ENCODE measurements around the gene PTPRB.

Gene PTPRB

GRCh38 chr12:70608184-70608583 is 29.0 kb downstream of the PTPRB start:
- no peak overlapping the region for H3K4me3 ChIP-seq (ENCODE audit: low read depth, low read length)
- H3K4ac ChIP-seq (ENCODE audit: low read depth, low read length) = no peak overlapping the region
- H2AK5ac ChIP-seq (ENCODE audit: low read length) = no peak overlapping the region
- H4K91ac ChIP-seq (ENCODE audit: low read depth, low read length) = no peak overlapping the region
- no peak overlapping the region for H2BK5ac ChIP-seq (ENCODE audit: low read depth, low read length, poor library complexity)
- H4K8ac ChIP-seq (ENCODE audit: low read depth, low read length) = no peak overlapping the region
- no peak overlapping the region for H3K9ac ChIP-seq (ENCODE audit: low read length)
- no peak overlapping the region for H3K14ac ChIP-seq (ENCODE audit: low read length)
- no peak overlapping the region for H2BK12ac ChIP-seq (ENCODE audit: low read length)
- DNase-seq = peak in 1 of 2 donors; percentile 60
- no peaks in the 10 kb centered on the region for H3K79me2 ChIP-seq (ENCODE audit: control insufficient read depth, insufficient read depth, low read length, poor library complexity)
- no peak overlapping the region for H3K4me2 ChIP-seq (ENCODE audit: low read length)
- H3K18ac ChIP-seq (ENCODE audit: low read length) = no peak overlapping the region
- no peak overlapping the region for H2BK120ac ChIP-seq (ENCODE audit: insufficient read depth, low read length, poor library complexity)
- peaks cover 3% of the 10 kb centered on the region for H3K9me3 ChIP-seq (ENCODE audit: insufficient read depth, low read depth, low read length)
- H4K12ac ChIP-seq (ENCODE audit: low read depth, low read length) = no peak overlapping the region
- H3K27me3 ChIP-seq (ENCODE audit: insufficient read depth, low read length) = peaks cover 3% of the 10 kb centered on the region
- no peak overlapping the region for H3K27ac ChIP-seq (ENCODE audit: low read depth, low read length)
- no CpG with 5 or more reads among the region's 1 CpG for WGBS (ENCODE audit: extremely low coverage, insufficient coverage, insufficient read length)
- H3K23ac ChIP-seq (ENCODE audit: low read length) = no peak overlapping the region
- peaks cover 2 to 8% of the 10 kb centered on the region in 2 experiments for H3K4me1 ChIP-seq (ENCODE audit: control insufficient read depth in 1 of 2, insufficient read depth in 2 of 2, low read length in 2 of 2)
- no peak overlapping the region for H2AFZ ChIP-seq (ENCODE audit: insufficient read depth, low read length, poor library complexity)
- H3K79me1 ChIP-seq (ENCODE audit: low read length) = no peaks in the 10 kb centered on the region
- no peaks in the 10 kb centered on the region for H3K36me3 ChIP-seq (ENCODE audit: control insufficient read depth in 1 of 2, insufficient read depth in 2 of 2, low read length in 2 of 2)

- Histone ChIP-seq H3K9me3 (ENCODE audit: insufficient read depth, low read depth, low read length) (peaks cover 3% of the 10 kb centered on the region), H4K8ac (ENCODE audit: low read depth, low read length) (no peak overlapping the region), H3K4me1 (ENCODE audit: control insufficient read depth in 1 of 2, insufficient read depth in 2 of 2, low read length in 2 of 2) (peaks cover 2 to 8% of the 10 kb centered on the region in 2 experiments), H3K79me2 (ENCODE audit: control insufficient read depth, insufficient read depth, low read length, poor library complexity) (no peaks in the 10 kb centered on the region), H3K14ac (ENCODE audit: low read length) (no peak overlapping the region), H2BK5ac (ENCODE audit: low read depth, low read length, poor library complexity) (no peak overlapping the region), H3K4me2 (ENCODE audit: low read length) (no peak overlapping the region), H3K27ac (ENCODE audit: low read depth, low read length) (no peak overlapping the region), H2AFZ (ENCODE audit: insufficient read depth, low read length, poor library complexity) (no peak overlapping the region), H2AK5ac (ENCODE audit: low read length) (no peak overlapping the region), H2BK12ac (ENCODE audit: low read length) (no peak overlapping the region), H3K79me1 (ENCODE audit: low read length) (no peaks in the 10 kb centered on the region), H3K23ac (ENCODE audit: low read length) (no peak overlapping the region), H4K91ac (ENCODE audit: low read depth, low read length) (no peak overlapping the region), H2BK120ac (ENCODE audit: insufficient read depth, low read length, poor library complexity) (no peak overlapping the region), H3K4me3 (ENCODE audit: low read depth, low read length) (no peak overlapping the region), H3K36me3 (ENCODE audit: control insufficient read depth in 1 of 2, insufficient read depth in 2 of 2, low read length in 2 of 2) (no peaks in the 10 kb centered on the region), H3K4ac (ENCODE audit: low read depth, low read length) (no peak overlapping the region), H4K12ac (ENCODE audit: low read depth, low read length) (no peak overlapping the region), H3K27me3 (ENCODE audit: insufficient read depth, low read length) (peaks cover 3% of the 10 kb centered on the region), H3K9ac (ENCODE audit: low read length) (no peak overlapping the region), H3K18ac (ENCODE audit: low read length) (no peak overlapping the region)
- DNase-seq = no peak
Observed at GRCh38 chr12:70607107-70607506, 30.1 kb downstream of the PTPRB start.

GRCh38 chr12:70605976-70606375 is 31.3 kb downstream of the PTPRB start:
- H2BK12ac ChIP-seq (ENCODE audit: low read length) = no peak overlapping the region
- H3K27me3 ChIP-seq (ENCODE audit: insufficient read depth, low read length) = peaks cover 3% of the 10 kb centered on the region
- WGBS (ENCODE audit: extremely low coverage, insufficient coverage, insufficient read length) = no CpG with 5 or more reads among the region's 5 CpGs
- H2AK5ac ChIP-seq (ENCODE audit: low read length) = no peak overlapping the region
- H3K9me3 ChIP-seq (ENCODE audit: insufficient read depth, low read depth, low read length) = peaks cover 3% of the 10 kb centered on the region
- no peak overlapping the region for H3K18ac ChIP-seq (ENCODE audit: low read length)
- H4K91ac ChIP-seq (ENCODE audit: low read depth, low read length) = no peak overlapping the region
- no peak overlapping the region for H3K23ac ChIP-seq (ENCODE audit: low read length)
- no peak overlapping the region for H4K8ac ChIP-seq (ENCODE audit: low read depth, low read length)
- H3K27ac ChIP-seq (ENCODE audit: low read depth, low read length) = no peak overlapping the region
- H3K4me2 ChIP-seq (ENCODE audit: low read length) = no peak overlapping the region
- no peak overlapping the region for H4K12ac ChIP-seq (ENCODE audit: low read depth, low read length)
- H2BK5ac ChIP-seq (ENCODE audit: low read depth, low read length, poor library complexity) = no peak overlapping the region
- H2AFZ ChIP-seq (ENCODE audit: insufficient read depth, low read length, poor library complexity) = no peak overlapping the region
- H3K9ac ChIP-seq (ENCODE audit: low read length) = no peak overlapping the region
- H3K4me3 ChIP-seq (ENCODE audit: low read depth, low read length) = no peak overlapping the region
- peaks cover 2 to 8% of the 10 kb centered on the region in 2 experiments for H3K4me1 ChIP-seq (ENCODE audit: control insufficient read depth in 1 of 2, insufficient read depth in 2 of 2, low read length in 2 of 2)
- no peaks in the 10 kb centered on the region for H3K36me3 ChIP-seq (ENCODE audit: control insufficient read depth in 1 of 2, insufficient read depth in 2 of 2, low read length in 2 of 2)
- no peak overlapping the region for H3K4ac ChIP-seq (ENCODE audit: low read depth, low read length)
- H3K79me2 ChIP-seq (ENCODE audit: control insufficient read depth, insufficient read depth, low read length, poor library complexity) = no peaks in the 10 kb centered on the region
- no peak overlapping the region for H2BK120ac ChIP-seq (ENCODE audit: insufficient read depth, low read length, poor library complexity)
- no peak for DNase-seq
- no peaks in the 10 kb centered on the region for H3K79me1 ChIP-seq (ENCODE audit: low read length)
- H3K14ac ChIP-seq (ENCODE audit: low read length) = no peak overlapping the region

GRCh38 chr12:70604662-70605061 is 32.6 kb downstream of the PTPRB start:
- Histone ChIP-seq H4K91ac (ENCODE audit: low read depth, low read length) (no peak overlapping the region), H3K9me3 (ENCODE audit: insufficient read depth, low read depth, low read length) (peaks cover 3% of the 10 kb centered on the region), H4K8ac (ENCODE audit: low read depth, low read length) (no peak overlapping the region), H3K9ac (ENCODE audit: low read length) (no peak overlapping the region), H3K36me3 (ENCODE audit: control insufficient read depth in 1 of 2, insufficient read depth in 2 of 2, low read length in 2 of 2) (no peaks in the 10 kb centered on the region), H3K18ac (ENCODE audit: low read length) (no peak overlapping the region), H4K12ac (ENCODE audit: low read depth, low read length) (no peak overlapping the region), H2BK12ac (ENCODE audit: low read length) (no peak overlapping the region), H2AFZ (ENCODE audit: insufficient read depth, low read length, poor library complexity) (no peak overlapping the region), H3K4ac (ENCODE audit: low read depth, low read length) (no peak overlapping the region), H3K79me1 (ENCODE audit: low read length) (no peaks in the 10 kb centered on the region), H2BK120ac (ENCODE audit: insufficient read depth, low read length, poor library complexity) (no peak overlapping the region), H3K27me3 (ENCODE audit: insufficient read depth, low read length) (peaks cover 1% of the 10 kb centered on the region), H3K23ac (ENCODE audit: low read length) (no peak overlapping the region), H2BK5ac (ENCODE audit: low read depth, low read length, poor library complexity) (no peak overlapping the region), H3K14ac (ENCODE audit: low read length) (no peak overlapping the region), H3K79me2 (ENCODE audit: control insufficient read depth, insufficient read depth, low read length, poor library complexity) (no peaks in the 10 kb centered on the region), H3K4me2 (ENCODE audit: low read length) (no peak overlapping the region), H2AK5ac (ENCODE audit: low read length) (no peak overlapping the region), H3K4me1 (ENCODE audit: control insufficient read depth in 1 of 2, insufficient read depth in 2 of 2, low read length in 2 of 2) (peaks cover 2 to 4% of the 10 kb centered on the region in 2 experiments), H3K4me3 (ENCODE audit: low read depth, low read length) (no peak overlapping the region), H3K27ac (ENCODE audit: low read depth, low read length) (no peak overlapping the region)
- no peak for DNase-seq
- no CpG with 5 or more reads among the region's 4 CpGs for WGBS (ENCODE audit: extremely low coverage, insufficient coverage, insufficient read length)
